Stimulated activated naive CD8-positive, alpha-beta T cell treated with anti-CD3 and anti-CD28 coated beads, Interleukin-15, Interleukin-2, amounts not matched to agents 100 ng/mL and 50 ng/mL, for 24 hours (primary cell): ENCODE data around the gene CNP.

ENCODE experiments used
- H3K27ac Mint-ChIP-seq: one replicate; pipeline ENCODE4 v1.8.0; 2021; ENCODE audit warnings: mild to moderate bottlenecking, mixed read lengths
- H3K27me3 Mint-ChIP-seq: one replicate; pipeline ENCODE4 v1.8.0; 2021; ENCODE audit warnings: mixed read lengths
- H3K36me3 Mint-ChIP-seq: one replicate; pipeline ENCODE4 v1.8.0; 2021; ENCODE audit warnings: low read depth, mixed read lengths
- H3K4me1 Mint-ChIP-seq: one replicate; pipeline ENCODE4 v1.8.0; 2021; ENCODE audit warnings: low read depth, mixed read lengths
- H3K4me3 Mint-ChIP-seq: one replicate; pipeline ENCODE4 v1.8.0; 2021; ENCODE audit warnings: mild to moderate bottlenecking, mixed read lengths
- H3K9me3 Mint-ChIP-seq: one replicate; pipeline ENCODE4 v1.8.0; 2021; ENCODE audit warnings: mixed read lengths

The CNP gene

GRCh38 chr17:41975099-41976083 lies 8.8 kb downstream of the CNP start:
- Mint-ChIP-seq H3K9me3 (no peaks in the 10 kb centered on the region), H3K36me3 (peaks cover 50% of the 10 kb centered on the region), H3K4me3 (no peak overlapping the region), H3K4me1 (peaks cover 6% of the 10 kb centered on the region), H3K27ac (peak overlapping the region; percentile 48), H3K27me3 (no peaks in the 10 kb centered on the region)

DNA sequence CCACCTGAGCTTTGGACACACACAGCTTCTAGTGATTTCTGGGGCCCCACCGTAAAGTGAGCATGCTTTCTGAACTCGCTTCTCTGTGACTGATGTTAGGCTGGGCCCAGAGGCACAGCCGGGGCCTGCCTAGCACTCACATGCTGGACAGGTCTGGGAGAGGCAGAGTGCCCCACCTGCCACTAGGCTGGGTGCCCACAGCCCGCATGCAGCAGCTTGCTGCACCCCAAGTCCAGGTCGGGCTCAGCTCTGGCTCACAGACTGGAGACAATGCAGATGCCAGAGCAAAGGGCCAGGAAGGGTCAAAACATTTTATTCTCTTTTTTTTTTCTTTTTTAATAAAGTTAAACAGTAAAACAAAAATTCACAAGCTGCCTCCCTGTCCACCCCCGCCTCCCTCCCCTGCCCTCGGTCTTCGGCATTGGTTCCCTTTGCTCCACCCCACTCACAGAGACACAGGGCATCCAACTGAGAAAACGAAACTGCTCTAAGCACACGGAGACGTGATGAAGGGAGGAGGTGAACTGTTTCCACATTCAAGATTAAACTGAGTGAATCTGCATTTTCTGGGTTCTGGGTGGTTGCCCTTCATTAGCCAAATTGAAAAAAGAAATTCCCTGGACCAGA lies 9.7 kb downstream of the CNP start:
- no peak overlapping the region for H3K4me3 Mint-ChIP-seq
- peak overlapping the region; percentile 12 for H3K27ac Mint-ChIP-seq
- H3K4me1 Mint-ChIP-seq: peaks cover under 1% of the 10 kb centered on the region
- no peaks in the 10 kb centered on the region for H3K27me3 Mint-ChIP-seq
- no peaks in the 10 kb centered on the region for H3K9me3 Mint-ChIP-seq
- H3K36me3 Mint-ChIP-seq: peaks cover 56% of the 10 kb centered on the region

DNA sequence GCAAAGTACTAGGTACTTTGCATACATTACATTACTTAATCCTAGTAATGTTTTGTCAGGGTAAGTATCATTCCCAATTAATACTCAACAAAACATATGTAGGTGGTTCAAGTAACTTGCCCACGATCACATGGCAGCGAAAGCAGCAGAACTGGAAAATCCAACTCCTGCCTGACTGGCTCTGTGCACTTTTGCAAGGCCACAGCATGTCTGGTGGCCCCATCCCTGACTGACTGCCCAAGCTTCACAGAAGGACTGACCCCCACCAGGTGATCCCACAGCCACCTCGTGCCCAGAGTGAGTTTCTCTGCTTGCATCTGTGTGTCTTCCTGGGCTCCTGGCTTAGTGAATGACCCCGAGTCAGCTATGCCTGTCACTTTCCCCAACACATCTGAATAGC lies 11.4 kb downstream of the CNP start:
- Mint-ChIP-seq H3K4me1 (no peaks in the 10 kb centered on the region), H3K9me3 (no peaks in the 10 kb centered on the region), H3K27ac (no peak overlapping the region), H3K4me3 (no peak overlapping the region), H3K27me3 (no peaks in the 10 kb centered on the region), H3K36me3 (peaks cover 63% of the 10 kb centered on the region)

GRCh38 chr17:41982026-41982760 lies 15.6 kb downstream of the CNP start:
- no peaks in the 10 kb centered on the region for H3K27me3 Mint-ChIP-seq
- H3K27ac Mint-ChIP-seq: no peak overlapping the region
- H3K4me1 Mint-ChIP-seq: peaks cover 4% of the 10 kb centered on the region
- no peak overlapping the region for H3K4me3 Mint-ChIP-seq
- H3K36me3 Mint-ChIP-seq: peaks cover 70% of the 10 kb centered on the region
- no peaks in the 10 kb centered on the region for H3K9me3 Mint-ChIP-seq

- H3K36me3 Mint-ChIP-seq: peaks cover 83% of the 10 kb centered on the region
- no peaks in the 10 kb centered on the region for H3K9me3 Mint-ChIP-seq
- H3K27me3 Mint-ChIP-seq: no peaks in the 10 kb centered on the region
- peaks cover 18% of the 10 kb centered on the region for H3K4me1 Mint-ChIP-seq
- H3K27ac Mint-ChIP-seq: no peak overlapping the region
- no peak overlapping the region for H3K4me3 Mint-ChIP-seq
Measured at GRCh38 chr17:41984454-41984853, 17.9 kb downstream of the CNP start.

DNA sequence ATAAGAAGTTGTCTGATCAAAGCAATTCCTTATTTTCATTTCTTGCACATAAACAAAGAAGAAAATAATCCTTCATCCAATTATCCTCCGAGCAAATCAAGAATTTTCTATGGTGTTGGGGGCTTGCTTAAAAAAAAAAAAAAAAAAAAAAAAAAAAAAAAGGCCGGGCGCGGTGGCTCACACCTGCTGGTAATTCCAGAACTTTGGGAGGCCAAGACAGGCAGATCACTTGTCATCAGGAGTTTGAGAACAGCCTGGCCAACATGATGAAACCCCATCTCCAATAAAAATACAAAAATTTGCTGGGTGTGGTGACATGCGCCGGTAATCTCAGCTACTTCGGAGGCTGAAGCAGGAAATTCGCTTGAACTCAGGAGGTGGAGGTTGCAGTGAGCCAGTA lies 19.3 kb downstream of the CNP start:
- Mint-ChIP-seq H3K27me3 (no peaks in the 10 kb centered on the region), H3K4me1 (peaks cover 18% of the 10 kb centered on the region), H3K36me3 (peaks cover 84% of the 10 kb centered on the region), H3K4me3 (no peak overlapping the region), H3K27ac (peak overlapping the region; percentile 40), H3K9me3 (no peaks in the 10 kb centered on the region)

GRCh38 chr17:41986634-41987033 lies 20.0 kb downstream of the CNP start:
- no peaks in the 10 kb centered on the region for H3K27me3 Mint-ChIP-seq
- H3K27ac Mint-ChIP-seq: peak overlapping the region; percentile 82
- no peak overlapping the region for H3K4me3 Mint-ChIP-seq
- peaks cover 18% of the 10 kb centered on the region for H3K4me1 Mint-ChIP-seq
- no peaks in the 10 kb centered on the region for H3K9me3 Mint-ChIP-seq
- peaks cover 84% of the 10 kb centered on the region for H3K36me3 Mint-ChIP-seq

DNA sequence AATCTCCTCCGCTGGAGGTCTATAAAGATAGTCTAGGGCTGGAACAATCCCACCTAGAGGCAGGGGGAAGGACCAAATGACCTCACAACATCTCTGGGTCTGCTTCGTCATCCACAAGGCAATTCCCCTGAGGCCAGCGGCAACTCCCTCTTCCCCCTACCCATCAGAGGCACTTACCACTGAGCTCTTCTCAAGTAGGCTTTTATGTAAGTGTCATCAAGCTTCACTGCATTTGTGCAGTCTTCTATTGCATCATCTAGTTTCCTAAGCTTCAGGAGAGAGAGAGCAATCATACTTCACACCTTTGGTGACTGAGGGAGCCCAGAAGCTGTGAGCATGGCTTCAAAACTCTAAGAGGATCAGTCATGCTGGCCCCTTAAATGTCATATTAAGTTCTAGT lies 21.0 kb downstream of the CNP start:
- no peaks in the 10 kb centered on the region for H3K9me3 Mint-ChIP-seq
- H3K27ac Mint-ChIP-seq: peak overlapping the region; percentile 82
- H3K27me3 Mint-ChIP-seq: no peaks in the 10 kb centered on the region
- peaks cover 18% of the 10 kb centered on the region for H3K4me1 Mint-ChIP-seq
- no peak overlapping the region for H3K4me3 Mint-ChIP-seq
- H3K36me3 Mint-ChIP-seq: peaks cover 79% of the 10 kb centered on the region

DNA sequence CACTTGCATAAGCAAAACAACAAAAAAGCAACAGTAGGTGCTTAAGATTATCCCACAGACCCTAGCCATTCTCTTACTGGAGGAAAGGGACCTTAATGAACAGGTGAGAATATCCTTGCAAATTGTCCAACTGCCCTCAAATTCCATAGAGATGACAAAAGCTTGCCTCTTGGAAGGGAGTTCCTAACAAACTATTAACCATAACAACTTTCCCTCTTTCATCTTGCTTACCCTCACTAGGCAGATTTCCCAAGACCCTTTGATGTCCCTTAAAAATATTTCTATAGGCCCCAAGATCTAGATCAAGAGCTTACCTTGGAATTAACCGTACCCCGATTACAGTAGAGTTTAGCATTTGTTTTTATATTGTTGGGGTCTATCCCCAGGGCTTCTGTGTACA lies 21.8 kb downstream of the CNP start:
- Mint-ChIP-seq H3K36me3 (peaks cover 83% of the 10 kb centered on the region), H3K27ac (peak overlapping the region; percentile 82), H3K4me1 (peaks cover 18% of the 10 kb centered on the region), H3K27me3 (no peaks in the 10 kb centered on the region), H3K4me3 (no peak overlapping the region), H3K9me3 (no peaks in the 10 kb centered on the region)

DNA sequence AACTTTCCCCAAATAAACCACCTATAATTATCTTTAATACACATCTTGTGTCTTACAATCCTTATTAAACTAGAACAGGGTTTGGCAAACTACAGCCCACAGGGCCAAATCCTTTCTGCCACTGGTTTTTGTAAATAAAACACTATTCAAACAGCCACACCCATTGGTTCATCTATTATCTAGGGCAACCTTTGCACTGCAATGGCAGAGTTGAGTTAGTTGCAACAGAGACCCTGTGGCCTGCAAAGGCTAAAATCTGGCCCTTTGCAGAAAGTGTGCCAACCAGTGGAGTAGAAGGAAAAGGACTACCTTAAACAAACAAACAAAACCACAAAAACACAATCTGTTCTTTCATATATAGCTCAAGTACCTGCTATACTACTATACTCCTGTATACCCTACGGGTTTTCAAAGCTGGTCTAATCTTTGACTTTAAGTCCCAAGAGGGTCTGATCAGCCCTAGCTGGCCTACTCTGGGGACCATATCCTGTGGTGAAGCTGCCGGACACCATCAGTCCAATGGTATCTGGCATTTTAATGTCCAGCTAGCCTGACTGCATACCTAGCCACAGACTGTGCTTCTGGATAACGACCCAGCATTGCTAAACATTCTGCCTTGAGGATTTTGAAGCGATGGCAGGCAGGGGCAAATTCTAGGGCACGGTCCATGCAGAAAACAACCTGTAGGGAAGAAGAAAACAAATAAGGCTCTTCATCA lies 23.3 kb downstream of the CNP start:
- Mint-ChIP-seq H3K4me1 (peaks cover 18% of the 10 kb centered on the region), H3K36me3 (peaks cover 84% of the 10 kb centered on the region), H3K27me3 (no peaks in the 10 kb centered on the region), H3K27ac (no peak overlapping the region), H3K4me3 (no peak overlapping the region), H3K9me3 (no peaks in the 10 kb centered on the region)

- H3K4me3 Mint-ChIP-seq: no peak overlapping the region
- H3K27me3 Mint-ChIP-seq: no peaks in the 10 kb centered on the region
- peaks cover 77% of the 10 kb centered on the region for H3K36me3 Mint-ChIP-seq
- no peaks in the 10 kb centered on the region for H3K9me3 Mint-ChIP-seq
- peaks cover 27% of the 10 kb centered on the region for H3K4me1 Mint-ChIP-seq
- no peak overlapping the region for H3K27ac Mint-ChIP-seq
Measured at GRCh38 chr17:41992576-41992975, 26.0 kb downstream of the CNP start.

DNA sequence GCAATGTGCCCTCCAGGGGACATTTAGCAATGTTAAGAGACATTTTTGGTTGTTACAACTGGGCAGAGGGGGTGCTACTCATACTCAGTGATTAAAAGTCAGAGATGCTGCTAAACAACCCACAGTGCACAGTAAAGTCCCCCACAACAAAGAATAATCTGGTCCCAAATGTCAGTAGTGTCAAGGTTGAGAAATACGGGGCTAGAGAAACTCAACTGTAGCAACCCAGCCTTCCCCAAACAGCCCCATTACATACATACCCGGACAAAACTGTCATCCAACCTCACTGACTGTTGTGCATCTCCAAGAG lies 30.2 kb downstream of the CNP start:
- H3K36me3 Mint-ChIP-seq: peaks cover 64% of the 10 kb centered on the region
- H3K4me1 Mint-ChIP-seq: peaks cover 15% of the 10 kb centered on the region
- no peaks in the 10 kb centered on the region for H3K9me3 Mint-ChIP-seq
- no peak overlapping the region for H3K4me3 Mint-ChIP-seq
- H3K27me3 Mint-ChIP-seq: no peaks in the 10 kb centered on the region
- peak overlapping the region; percentile 78 for H3K27ac Mint-ChIP-seq

DNA sequence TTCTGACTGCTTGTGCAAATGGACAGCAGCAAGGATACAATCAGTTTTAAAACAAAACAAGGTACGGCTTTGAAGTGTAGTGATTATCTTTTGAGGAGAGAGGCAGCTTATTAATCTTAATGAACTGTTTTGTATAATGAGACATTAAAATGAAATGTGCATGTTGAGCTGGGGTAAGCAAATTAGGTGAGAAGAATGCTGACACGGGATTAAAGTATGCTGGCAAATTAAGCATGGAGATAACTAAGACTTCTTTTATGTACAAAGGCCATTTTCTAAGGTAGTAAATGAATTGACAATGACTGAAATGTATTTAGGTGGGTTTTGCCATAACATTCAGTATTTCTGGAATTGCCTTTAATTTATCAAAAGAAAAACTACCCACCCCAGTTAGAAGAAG lies 31.9 kb downstream of the CNP start:
- Mint-ChIP-seq H3K4me3 (no peak overlapping the region), H3K27me3 (no peaks in the 10 kb centered on the region), H3K9me3 (no peaks in the 10 kb centered on the region), H3K36me3 (peaks cover 69% of the 10 kb centered on the region), H3K27ac (no peak overlapping the region), H3K4me1 (peaks cover 15% of the 10 kb centered on the region)

GRCh38 chr17:42000413-42001133 lies 34.0 kb downstream of the CNP start:
- Mint-ChIP-seq H3K27ac (no peak overlapping the region), H3K4me3 (no peak overlapping the region), H3K9me3 (no peaks in the 10 kb centered on the region), H3K36me3 (peaks cover 66% of the 10 kb centered on the region), H3K4me1 (peaks cover 25% of the 10 kb centered on the region), H3K27me3 (no peaks in the 10 kb centered on the region)
